Lower leg skin (tissue), 4 donors: ENCODE results near the gene ATAD3A. TPM values are rescaled to one million over a fixed set of nuclear protein-coding genes. Genes with fewer than 3 reads are reported as not detected.

ENCODE experiments used
- DNase-seq, 2 donors: peaks; one replicate each; pipeline ENCODE4 v3.0.0-alpha.2; 2019; ENCODE audit warnings: low spot score in 2 of 2
- H3K4me3 ChIP-seq: fragments of 200-600 bp; sonication (generic); 2 replicates; pipeline ENCODE4 v1.5.1; 2017; ENCODE audit warnings: mild to moderate bottlenecking, low read depth; ENCODE audit not compliant: poor library complexity, severe bottlenecking
- POLR2A ChIP-seq, 2 donors: fragments of 450-650 bp; IDR thresholded peaks; one replicate each; pipeline ENCODE4 v1.6.1; 2016 to 2017; ENCODE audit warnings: antibody characterized with exemption in 2 of 2, mild to moderate bottlenecking in 1 of 2, moderate library complexity in 1 of 2
- WGBS, 2 donors: methylation state at CpG; one replicate each; pipeline ENCODE4 v1.1.5; 2018; 5-methylcytosine and 5-hydroxymethylcytosine counted together
- intact Hi-C: fragments of 100-400 bp; cut with DNase I; formaldehyde crosslinking; loops from one replicate; pipeline ENCODE4 v1.15.0; 2023; ENCODE audit warnings: low total_unique reads
- total RNA-seq, 4 donors: library from RNA; depleted of rRNA; stranded (reverse); fragments of >200 nt; gene quantifications; one replicate each; pipeline ENCODE4 v1.1.0, GENCODE V29; 2016
- TF ChIP-seq, protein P1 (sequence below), 3 donors: fragments of 450-650 bp; IDR thresholded peaks; one replicate each; pipeline ENCODE4 v1.5.1; 2016; ENCODE audit warnings: antibody characterized with exemption in 3 of 3, mild to moderate bottlenecking in 3 of 3, moderate library complexity in 2 of 3

The ATAD3A gene
- total RNA-seq, 4 donors from 2014 or later, result 23.2 to 33.3 (median 26.9) TPM

DNA sequence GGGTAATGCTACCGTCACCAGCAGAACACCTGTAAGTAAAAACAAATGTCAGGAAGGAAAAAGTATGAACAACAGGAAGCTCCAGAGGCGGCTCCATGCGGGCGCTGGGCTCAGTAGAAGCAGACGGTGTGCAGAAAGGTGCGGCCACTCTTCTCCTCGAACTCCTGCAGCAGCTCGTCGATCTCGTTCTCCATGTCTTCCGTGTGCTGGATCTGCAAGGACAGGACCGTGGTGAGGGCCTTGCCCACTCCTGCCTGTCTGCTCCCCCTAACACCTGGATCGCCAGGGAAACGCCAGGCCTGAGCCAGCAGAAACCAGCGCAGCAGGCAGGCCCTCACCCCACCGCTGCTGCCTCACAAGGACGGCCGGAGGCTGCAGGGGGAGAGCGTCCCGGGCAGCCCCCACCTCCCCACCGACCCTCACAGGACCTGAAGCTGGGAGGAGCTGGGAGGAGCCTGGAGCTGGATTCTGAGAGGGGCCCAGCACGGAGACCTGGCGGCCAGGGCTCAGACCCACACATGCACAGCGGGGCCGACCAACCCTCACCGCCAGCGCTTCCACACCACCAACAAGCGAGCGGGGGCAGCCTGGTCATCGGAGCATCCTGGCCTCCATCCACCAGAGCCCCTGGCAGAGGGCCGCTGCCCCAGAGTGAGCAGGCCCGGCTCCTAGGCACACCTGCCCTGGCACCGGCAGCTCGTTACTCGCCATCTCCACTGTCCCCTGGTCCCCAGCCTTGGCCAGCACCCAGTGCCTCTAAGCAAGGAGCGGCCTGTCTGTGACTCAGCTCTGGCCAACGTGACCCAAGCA, 30.2 kb downstream of the ATAD3A start:
- 84% methylated on average over 25 to 35 of the region's 37 CpGs for WGBS, 2 donors
- intact Hi-C loops, result loop anchor here (5.0 kb wide), 1 partner anchor 1830 kb away; no protein-coding TSS in a partner anchor
- TF ChIP-seq POLR2A (IDR thresholded peaks at IDR 0.05), result no peak
- TF ChIP-seq, protein P1, sequence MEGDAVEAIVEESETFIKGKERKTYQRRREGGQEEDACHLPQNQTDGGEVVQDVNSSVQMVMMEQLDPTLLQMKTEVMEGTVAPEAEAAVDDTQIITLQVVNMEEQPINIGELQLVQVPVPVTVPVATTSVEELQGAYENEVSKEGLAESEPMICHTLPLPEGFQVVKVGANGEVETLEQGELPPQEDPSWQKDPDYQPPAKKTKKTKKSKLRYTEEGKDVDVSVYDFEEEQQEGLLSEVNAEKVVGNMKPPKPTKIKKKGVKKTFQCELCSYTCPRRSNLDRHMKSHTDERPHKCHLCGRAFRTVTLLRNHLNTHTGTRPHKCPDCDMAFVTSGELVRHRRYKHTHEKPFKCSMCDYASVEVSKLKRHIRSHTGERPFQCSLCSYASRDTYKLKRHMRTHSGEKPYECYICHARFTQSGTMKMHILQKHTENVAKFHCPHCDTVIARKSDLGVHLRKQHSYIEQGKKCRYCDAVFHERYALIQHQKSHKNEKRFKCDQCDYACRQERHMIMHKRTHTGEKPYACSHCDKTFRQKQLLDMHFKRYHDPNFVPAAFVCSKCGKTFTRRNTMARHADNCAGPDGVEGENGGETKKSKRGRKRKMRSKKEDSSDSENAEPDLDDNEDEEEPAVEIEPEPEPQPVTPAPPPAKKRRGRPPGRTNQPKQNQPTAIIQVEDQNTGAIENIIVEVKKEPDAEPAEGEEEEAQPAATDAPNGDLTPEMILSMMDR (IDR thresholded peaks at IDR 0.05), result no peak
- DNase-seq, result no peak
- no peak overlapping the region for H3K4me3 ChIP-seq

DNA sequence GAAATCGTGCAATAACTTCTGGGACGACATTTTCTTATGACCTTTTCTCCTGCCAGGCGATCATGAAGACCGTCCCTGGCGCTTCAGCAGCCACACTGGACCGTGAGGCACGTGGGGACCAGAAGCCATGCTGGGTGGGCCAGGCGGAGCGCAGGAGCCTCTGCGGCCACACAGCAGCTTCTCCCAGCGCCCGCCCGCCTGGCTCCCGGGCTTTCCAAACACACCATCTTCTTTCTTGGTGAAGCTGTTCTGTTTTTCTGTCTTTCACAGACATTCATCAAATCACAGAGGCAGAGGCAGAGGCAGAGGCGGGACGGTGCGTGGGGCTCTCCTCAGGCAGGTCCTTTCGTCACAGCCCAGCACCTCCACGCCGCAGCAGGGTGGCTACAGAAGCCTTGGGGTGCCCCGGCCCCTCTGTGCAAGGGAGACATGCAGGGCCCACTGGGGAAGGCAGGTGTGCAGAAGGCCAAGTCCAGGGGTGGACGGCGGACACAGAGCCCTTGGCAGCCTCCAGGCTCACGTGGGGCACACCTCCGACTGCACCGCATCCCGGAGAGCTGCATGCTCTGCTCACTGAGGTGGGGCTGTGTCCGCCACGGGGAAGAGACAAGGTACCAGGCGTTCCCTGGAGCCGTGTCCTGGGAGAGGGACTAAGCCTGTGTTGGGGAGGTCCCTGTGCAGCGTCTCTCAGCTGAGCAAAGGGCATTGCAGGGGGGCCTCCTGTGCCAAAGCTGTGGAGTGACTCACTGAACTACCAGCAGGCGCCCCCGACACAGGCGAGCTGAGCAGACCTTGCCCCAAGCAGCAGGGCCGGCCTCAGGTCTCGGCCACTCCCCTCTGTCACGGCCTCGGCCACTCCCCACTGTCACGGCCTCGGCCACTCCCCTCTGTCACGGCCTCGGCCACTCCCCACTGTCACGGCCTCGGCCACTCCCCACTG, 31.1 kb downstream of the ATAD3A start:
- no peak overlapping the region for H3K4me3 ChIP-seq
- TF ChIP-seq POLR2A (IDR thresholded peaks at IDR 0.05), result no peak
- TF ChIP-seq, protein P1 (IDR thresholded peaks at IDR 0.05), result no peak
- no peak for DNase-seq
- intact Hi-C loops, result loop anchor here (5.0 kb wide), 1 partner anchor 1829 kb away; no protein-coding TSS in a partner anchor
- 88 to 91% methylated on average over 45 of the region's 45 CpGs for WGBS, 2 donors

DNA sequence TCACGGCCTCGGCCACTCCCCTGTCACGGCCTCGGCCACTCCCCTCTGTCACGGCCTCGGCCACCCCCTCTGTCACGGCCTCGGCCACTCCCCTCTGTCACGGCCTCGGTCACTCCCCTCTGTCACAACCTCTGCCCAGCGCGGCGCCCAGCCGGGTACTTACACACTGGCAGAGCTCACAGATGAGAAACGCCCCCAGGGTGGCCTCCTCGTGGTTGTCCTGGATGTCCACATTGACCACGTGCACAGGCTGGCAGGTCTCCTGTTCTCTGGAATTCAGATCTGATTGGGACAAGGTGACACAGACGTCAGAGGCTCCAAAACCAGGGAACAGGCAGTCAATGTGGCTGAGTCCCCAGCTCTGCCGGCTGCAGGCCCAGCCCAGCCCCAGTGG, 31.7 kb downstream of the ATAD3A start:
- 68 to 76% methylated on average over 18 to 19 of the region's 19 CpGs for WGBS, 2 donors
- TF ChIP-seq POLR2A (IDR thresholded peaks at IDR 0.05), result no peak
- TF ChIP-seq, protein P1 (IDR thresholded peaks at IDR 0.05), result no peak
- intact Hi-C loops, result loop anchor here (5.0 kb wide), 1 partner anchor 1829 kb away; no protein-coding TSS in a partner anchor
- H3K4me3 ChIP-seq, result no peak overlapping the region
- peak; percentile 37 to 93 for DNase-seq

DNA sequence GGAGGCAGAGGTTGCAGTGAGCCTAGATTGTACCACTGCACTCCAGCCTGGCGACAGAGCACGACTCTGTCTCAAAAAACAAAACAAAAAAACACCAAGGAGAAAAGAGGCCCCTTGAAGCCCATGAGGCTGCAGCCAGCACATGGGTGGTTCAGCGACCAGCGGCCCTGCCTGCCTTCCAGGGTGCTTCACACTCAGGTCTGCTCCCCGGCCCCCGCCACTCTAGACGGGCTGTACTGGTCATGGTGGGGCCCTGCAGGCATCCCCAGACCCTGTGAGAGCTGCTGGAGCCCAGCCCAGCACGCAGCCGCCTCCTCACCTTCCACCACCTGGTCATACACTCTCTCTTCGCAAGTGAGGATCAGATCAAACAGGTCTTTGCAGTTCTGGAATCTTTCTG, 32.6 kb downstream of the ATAD3A start:
- intact Hi-C loops, result loop anchor here (5.0 kb wide), 1 partner anchor 1828 kb away; no protein-coding TSS in a partner anchor
- 83 to 92% methylated on average over 10 of the region's 10 CpGs for WGBS, 2 donors
- H3K4me3 ChIP-seq, result no peak overlapping the region
- no peak for DNase-seq
- no peak for TF ChIP-seq POLR2A (IDR thresholded peaks at IDR 0.05)
- TF ChIP-seq, protein P1 (IDR thresholded peaks at IDR 0.05), result no peak

DNA sequence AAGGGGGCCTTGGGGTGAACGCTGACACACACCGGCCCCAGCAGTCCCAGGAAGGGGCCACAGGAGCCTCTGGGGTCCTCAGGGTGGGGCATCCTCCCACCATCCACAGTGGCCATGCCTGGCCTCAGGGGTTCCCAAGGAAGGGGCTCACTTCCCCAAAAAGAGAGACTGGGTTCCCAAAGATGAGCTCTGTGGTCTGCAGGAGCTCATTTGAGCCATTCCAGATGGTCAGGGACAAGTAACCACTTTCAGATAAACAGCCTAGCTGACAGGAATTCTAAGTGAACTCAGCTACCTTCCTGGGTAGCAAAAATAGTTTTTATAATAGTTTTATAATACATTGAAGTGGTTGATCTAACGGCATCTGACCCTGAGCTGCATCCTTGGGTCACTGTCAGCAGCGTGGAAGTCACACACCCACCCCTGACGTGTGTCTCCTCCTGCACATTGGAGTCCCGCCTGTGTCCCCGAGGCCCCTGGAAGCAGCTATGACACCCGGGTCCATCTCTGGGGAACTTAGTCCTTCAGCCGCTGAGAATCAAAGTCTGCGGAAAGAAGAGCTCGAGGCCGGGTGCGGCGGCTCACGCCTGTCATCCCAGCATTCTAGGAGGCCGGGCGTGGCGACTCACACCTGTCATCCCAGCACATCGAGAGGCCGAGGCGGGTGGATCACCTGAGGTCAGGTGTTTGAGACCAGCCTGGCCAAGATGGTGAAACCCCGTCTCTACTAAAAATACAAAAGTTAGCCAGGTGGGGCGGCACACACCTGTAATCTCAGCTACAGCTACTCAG, 34.2 kb downstream of the ATAD3A start:
- H3K4me3 ChIP-seq, result no peak overlapping the region
- DNase-seq, result no peak
- intact Hi-C loops, result no loop called here
- TF ChIP-seq POLR2A (IDR thresholded peaks at IDR 0.05), result no peak
- TF ChIP-seq, protein P1 (IDR thresholded peaks at IDR 0.05), result no peak
- 78 to 87% methylated on average over 21 to 22 of the region's 23 CpGs for WGBS, 2 donors
